Neural crest cell (in vitro differentiated cells): ENCODE data around the gene PCMT1. TPM values are rescaled to one million over a fixed set of nuclear protein-coding genes. Genes with fewer than 3 reads are reported as not detected.

Source experiments
- DNase-seq: peaks from one replicate; pipeline ENCODE4 v3.0.0; 2021; ENCODE audit warnings: low read depth, mixed read lengths, low spot score
- H3K27ac Mint-ChIP-seq: one replicate; pipeline ENCODE4 v1.8.0; 2021; ENCODE audit warnings: mild to moderate bottlenecking, mixed read lengths; ENCODE audit not compliant: unreplicated experiment
- H3K27me3 Mint-ChIP-seq: 2 replicates; pipeline ENCODE4 v1.8.0; 2021; ENCODE audit warnings: low read depth, mild to moderate bottlenecking, mixed read lengths
- H3K36me3 Mint-ChIP-seq: 2 replicates; pipeline ENCODE4 v1.8.0; 2021; ENCODE audit warnings: low read depth, mild to moderate bottlenecking, mixed read lengths
- H3K4me1 Mint-ChIP-seq: 2 replicates; pipeline ENCODE4 v1.8.0; 2021; ENCODE audit warnings: mixed read lengths
- H3K4me3 Mint-ChIP-seq: one replicate; pipeline ENCODE4 v1.8.0; 2021; ENCODE audit warnings: mild to moderate bottlenecking, mixed read lengths
- H3K9me3 Mint-ChIP-seq: 2 replicates; pipeline ENCODE4 v1.8.0; 2021; ENCODE audit warnings: mixed read lengths
- total RNA-seq: library from RNA; stranded (reverse); gene quantifications from 2 replicates; pipeline ENCODE4 v1.2.1, GENCODE V29; 2021
- TF ChIP-seq, protein P1 (sequence below): fragments of 200-600 bp; sonication (generic); conservative IDR thresholded peaks from 2 replicates; pipeline ENCODE4 v1.5.0; 2021; ENCODE audit warnings: antibody characterized with exemption, mild to moderate bottlenecking

PCMT1 gene
- total RNA-seq, 1 donor from 2014 or later: 67.4 TPM

GRCh38 chr6:149717255-149717587 lies 32.3 kb upstream of the PCMT1 start:
- TF ChIP-seq, protein P1, sequence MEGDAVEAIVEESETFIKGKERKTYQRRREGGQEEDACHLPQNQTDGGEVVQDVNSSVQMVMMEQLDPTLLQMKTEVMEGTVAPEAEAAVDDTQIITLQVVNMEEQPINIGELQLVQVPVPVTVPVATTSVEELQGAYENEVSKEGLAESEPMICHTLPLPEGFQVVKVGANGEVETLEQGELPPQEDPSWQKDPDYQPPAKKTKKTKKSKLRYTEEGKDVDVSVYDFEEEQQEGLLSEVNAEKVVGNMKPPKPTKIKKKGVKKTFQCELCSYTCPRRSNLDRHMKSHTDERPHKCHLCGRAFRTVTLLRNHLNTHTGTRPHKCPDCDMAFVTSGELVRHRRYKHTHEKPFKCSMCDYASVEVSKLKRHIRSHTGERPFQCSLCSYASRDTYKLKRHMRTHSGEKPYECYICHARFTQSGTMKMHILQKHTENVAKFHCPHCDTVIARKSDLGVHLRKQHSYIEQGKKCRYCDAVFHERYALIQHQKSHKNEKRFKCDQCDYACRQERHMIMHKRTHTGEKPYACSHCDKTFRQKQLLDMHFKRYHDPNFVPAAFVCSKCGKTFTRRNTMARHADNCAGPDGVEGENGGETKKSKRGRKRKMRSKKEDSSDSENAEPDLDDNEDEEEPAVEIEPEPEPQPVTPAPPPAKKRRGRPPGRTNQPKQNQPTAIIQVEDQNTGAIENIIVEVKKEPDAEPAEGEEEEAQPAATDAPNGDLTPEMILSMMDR: no peak
- Mint-ChIP-seq H3K9me3 (no peaks in the 10 kb centered on the region), H3K4me3 (peak overlapping the region; percentile 91), H3K27me3 (no peaks in the 10 kb centered on the region), H3K27ac (peak overlapping the region; percentile 99), H3K4me1 (peaks cover 33% of the 10 kb centered on the region), H3K36me3 (peaks cover 4% of the 10 kb centered on the region)
- no peak for DNase-seq

GRCh38 chr6:149717588-149718458 lies 31.7 kb upstream of the PCMT1 start, which contains the start of gene LATS1:
Gene LATS1, minus strand, starts transcription at chr6:149718101. Its CDS starts 15,975 bp downstream, at chr6:149702126.
- no peaks in the 10 kb centered on the region for H3K9me3 Mint-ChIP-seq
- peak; percentile 90 for DNase-seq
- H3K36me3 Mint-ChIP-seq: peaks cover 4% of the 10 kb centered on the region
- peak within 1 kb of the TSS; percentile 91 for H3K4me3 Mint-ChIP-seq
- H3K4me1 Mint-ChIP-seq: peaks cover 33% of the 10 kb centered on the region
- TF ChIP-seq, protein P1: no peak
- no peaks in the 10 kb centered on the region for H3K27me3 Mint-ChIP-seq
- H3K27ac Mint-ChIP-seq: peak within 1 kb of the TSS; percentile 100

- Mint-ChIP-seq H3K4me1 (peaks cover 34% of the 10 kb centered on the region), H3K36me3 (peaks cover 7% of the 10 kb centered on the region), H3K27ac (no peak overlapping the region), H3K4me3 (peak overlapping the region; percentile 78), H3K9me3 (no peaks in the 10 kb centered on the region), H3K27me3 (no peaks in the 10 kb centered on the region)
- TF ChIP-seq, protein P1: no peak
- no peak for DNase-seq
Observed at GRCh38 chr6:149719531-149719930, 30.0 kb upstream of the PCMT1 start.

DNA sequence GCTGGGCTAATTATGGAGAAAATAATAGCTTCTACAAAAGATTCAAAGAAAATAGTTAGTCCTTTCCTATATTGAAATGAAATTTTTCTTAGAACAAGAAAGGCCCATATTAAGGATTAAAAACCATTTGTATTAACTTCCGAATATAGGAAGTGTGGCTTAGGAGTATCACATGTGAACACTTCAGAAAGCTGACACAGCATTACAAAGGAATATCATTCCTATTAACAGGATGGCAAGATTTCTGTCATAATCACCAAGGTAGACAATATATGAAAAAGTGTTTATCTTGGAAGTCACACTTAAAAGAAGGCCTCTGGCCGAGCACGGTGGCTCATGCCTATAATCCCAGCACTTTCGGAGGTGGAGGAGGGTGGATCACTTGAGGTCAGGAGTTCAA lies 26.3 kb upstream of the PCMT1 start:
- Mint-ChIP-seq H3K4me1 (peaks cover 13% of the 10 kb centered on the region), H3K9me3 (no peaks in the 10 kb centered on the region), H3K4me3 (no peak overlapping the region), H3K27me3 (no peaks in the 10 kb centered on the region), H3K27ac (no peak overlapping the region), H3K36me3 (peaks cover 7% of the 10 kb centered on the region)
- TF ChIP-seq, protein P1: no peak
- DNase-seq: no peak

- Mint-ChIP-seq H3K36me3 (peaks cover 7% of the 10 kb centered on the region), H3K27me3 (no peaks in the 10 kb centered on the region), H3K27ac (no peak overlapping the region), H3K9me3 (no peaks in the 10 kb centered on the region), H3K4me1 (peaks cover 9% of the 10 kb centered on the region), H3K4me3 (peak overlapping the region; percentile 1)
- DNase-seq: peak; percentile 14
- TF ChIP-seq, protein P1: peak; percentile 78
Observed at GRCh38 chr6:149723771-149724417, 25.6 kb upstream of the PCMT1 start.
